ENCODE data around the gene KCNK16. TPM values are rescaled to one million over a fixed set of nuclear protein-coding genes. Genes with fewer than 3 reads are reported as not detected.
A peak's percentile ranks its signal among the peaks of the same experiment; 100 is the strongest.

The KCNK16 gene
- not detected for polyA plus RNA-seq (2013, experiment 1 of 2; ENCODE audit: insufficient read length)
- polyA plus RNA-seq (2013, experiment 2 of 2; ENCODE audit: insufficient read length) = not detected

GRCh38 chr6:39322306-39322850, at the start of gene KCNK16:
TSS of gene KCNK16 (minus strand) at chr6:39322702. CDS start at chr6:39322540, 162 bp downstream.
- no peak for DNase-seq

- no peak for DNase-seq
Measured at GRCh38 chr6:39370390-39370789, 47.9 kb upstream of the KCNK16 start.

- DNase-seq = no peak
Measured at GRCh38 chr6:39369987-39370386, 47.5 kb upstream of the KCNK16 start.

GRCh38 chr6:39367700-39368099, 45.2 kb upstream of the KCNK16 start:
- DNase-seq = no peak

GRCh38 chr6:39366931-39367618, 44.6 kb upstream of the KCNK16 start:
- DNase-seq = peak; percentile 41

GRCh38 chr6:39365281-39366074, 43.0 kb upstream of the KCNK16 start:
- peak; percentile 73 for DNase-seq

GRCh38 chr6:39363280-39363679, 40.8 kb upstream of the KCNK16 start:
- no peak for DNase-seq

- DNase-seq = peak; percentile 75
Measured at GRCh38 chr6:39362487-39362865, 40.0 kb upstream of the KCNK16 start.

- DNase-seq = peak; percentile 70
Measured at GRCh38 chr6:39361657-39362486, 39.4 kb upstream of the KCNK16 start.

GRCh38 chr6:39360378-39360777, 37.9 kb upstream of the KCNK16 start:
- DNase-seq = no peak

- peak; percentile 56 for DNase-seq
Measured at GRCh38 chr6:39357998-39358686, 35.6 kb upstream of the KCNK16 start.

- DNase-seq = no peak
Measured at GRCh38 chr6:39353698-39354315, 31.3 kb upstream of the KCNK16 start.

- DNase-seq = no peak
Measured at GRCh38 chr6:39350723-39351505, 28.4 kb upstream of the KCNK16 start.

GRCh38 chr6:39348740-39349139, 26.2 kb upstream of the KCNK16 start:
- no peak for DNase-seq

GRCh38 chr6:39347906-39348585, 25.5 kb upstream of the KCNK16 start:
- peak; percentile 66 for DNase-seq

- DNase-seq = no peak
Measured at GRCh38 chr6:39347206-39347605, 24.7 kb upstream of the KCNK16 start.

- DNase-seq = no peak
Measured at GRCh38 chr6:39344821-39345280, 22.3 kb upstream of the KCNK16 start.

- no peak for DNase-seq
Measured at GRCh38 chr6:39343396-39343870, 20.9 kb upstream of the KCNK16 start.

- DNase-seq = no peak
Measured at GRCh38 chr6:39342692-39343395, 20.3 kb upstream of the KCNK16 start.

Measured in fibroblast of skin of scalp (primary cell).